Measurements from ENCODE around the gene PANX1.
"Not testable (repeated sequence)": the region's sequence is repeated elsewhere in the genome, so short reads cannot be mapped to it uniquely, and the experiment has no call there.

The PANX1 gene

GRCh38 chr11:94117871-94118270 lies 10.8 kb upstream of the PANX1 start:
- DNase-seq, result no peak
- TF ChIP-seq GATA1 (IDR thresholded peaks at IDR 0.05; ENCODE audit: low read depth, low read length) (no peak), POLR2A (IDR thresholded peaks at IDR 0.05; ENCODE audit: low read length) (no peak)

- not testable (repeated sequence) for DNase-seq
These were observed 9.0 kb upstream of the PANX1 start for GRCh38 chr11:94119676-94120075.

GRCh38 chr11:94120516-94120915 lies 8.1 kb upstream of the PANX1 start:
- DNase-seq, result not testable (repeated sequence)

GRCh38 chr11:94120946-94121345 lies 7.7 kb upstream of the PANX1 start:
- no peak for TF ChIP-seq GATA1 (IDR thresholded peaks at IDR 0.05; ENCODE audit: low read depth, low read length)
- TF ChIP-seq POLR2A (IDR thresholded peaks at IDR 0.05; ENCODE audit: low read length), result no peak
- DNase-seq, result no peak

GRCh38 chr11:94125407-94126115 lies 3.1 kb upstream of the PANX1 start:
- TF ChIP-seq POLR2A (IDR thresholded peaks at IDR 0.05; ENCODE audit: low read length) (no peak), GATA1 (IDR thresholded peaks at IDR 0.05; ENCODE audit: low read depth, low read length) (no peak)
- peak; percentile 21 to 30 for DNase-seq

GRCh38 chr11:94127638-94128037 lies 1.0 kb upstream of the PANX1 start:
- DNase-seq, result peak in 1 of 2 experiments; percentile 5
- no peak for TF ChIP-seq GATA1 (IDR thresholded peaks at IDR 0.05; ENCODE audit: low read depth, low read length)
- no peak for TF ChIP-seq POLR2A (IDR thresholded peaks at IDR 0.05; ENCODE audit: low read length)

GRCh38 chr11:94128291-94128745 lies 323 bp upstream of the PANX1 start:
- TF ChIP-seq GATA1 (IDR thresholded peaks at IDR 0.05; ENCODE audit: low read depth, low read length) (no peak), POLR2A (IDR thresholded peaks at IDR 0.05; ENCODE audit: low read length) (no peak)
- peak in 1 of 2 experiments; percentile 57 for DNase-seq

GRCh38 chr11:94129512-94130297 lies 1.1 kb downstream of the PANX1 start:
- peak; percentile 44 to 66 for DNase-seq
- TF ChIP-seq POLR2A (IDR thresholded peaks at IDR 0.05; ENCODE audit: low read length) (no peak), GATA1 (IDR thresholded peaks at IDR 0.05; ENCODE audit: low read depth, low read length) (no peak)

- DNase-seq, result peak in 1 of 2 experiments; percentile 21
- TF ChIP-seq GATA1 (IDR thresholded peaks at IDR 0.05; ENCODE audit: low read depth, low read length), result no peak
- TF ChIP-seq POLR2A (IDR thresholded peaks at IDR 0.05; ENCODE audit: low read length), result no peak
These were observed 1.8 kb downstream of the PANX1 start for GRCh38 chr11:94130298-94131046.

GRCh38 chr11:94131047-94131717 lies 2.5 kb downstream of the PANX1 start:
- TF ChIP-seq POLR2A (IDR thresholded peaks at IDR 0.05; ENCODE audit: low read length) (no peak), GATA1 (IDR thresholded peaks at IDR 0.05; ENCODE audit: low read depth, low read length) (no peak)
- DNase-seq, result peak in 1 of 2 experiments; percentile 40

GRCh38 chr11:94131718-94132115 lies 3.1 kb downstream of the PANX1 start:
- DNase-seq, result peak; percentile 73
- TF ChIP-seq GATA1 (IDR thresholded peaks at IDR 0.05; ENCODE audit: low read depth, low read length) (no peak), POLR2A (IDR thresholded peaks at IDR 0.05; ENCODE audit: low read length) (no peak)

GRCh38 chr11:94132152-94132558 lies 3.5 kb downstream of the PANX1 start:
- DNase-seq, result peak in 1 of 2 experiments; percentile 33
- TF ChIP-seq POLR2A (IDR thresholded peaks at IDR 0.05; ENCODE audit: low read length) (no peak), GATA1 (IDR thresholded peaks at IDR 0.05; ENCODE audit: low read depth, low read length) (no peak)

GRCh38 chr11:94132823-94133408 lies 4.3 kb downstream of the PANX1 start:
- DNase-seq, result no peak
- TF ChIP-seq POLR2A (IDR thresholded peaks at IDR 0.05; ENCODE audit: low read length), result no peak
- no peak for TF ChIP-seq GATA1 (IDR thresholded peaks at IDR 0.05; ENCODE audit: low read depth, low read length)
